Lower leg skin (tissue), 4 donors: ENCODE measurements around the gene RUNDC3A. TPM values are rescaled to one million over a fixed set of nuclear protein-coding genes. Genes with fewer than 3 reads are reported as not detected.

Source experiments
- DNase-seq, 2 donors: peaks; one replicate each; pipeline ENCODE4 v3.0.0-alpha.2; 2019; ENCODE audit warnings: low spot score in 2 of 2
- H3K4me3 ChIP-seq: fragments of 200-600 bp; sonication (generic); 2 replicates; pipeline ENCODE4 v1.5.1; 2017; ENCODE audit warnings: mild to moderate bottlenecking, low read depth; ENCODE audit not compliant: poor library complexity, severe bottlenecking
- POLR2A ChIP-seq, 2 donors: fragments of 450-650 bp; IDR thresholded peaks; one replicate each; pipeline ENCODE4 v1.6.1; 2016 to 2017; ENCODE audit warnings: antibody characterized with exemption in 2 of 2, mild to moderate bottlenecking in 1 of 2, moderate library complexity in 1 of 2
- WGBS, 2 donors: methylation state at CpG; one replicate each; pipeline ENCODE4 v1.1.5; 2018; 5-methylcytosine and 5-hydroxymethylcytosine counted together
- intact Hi-C: fragments of 100-400 bp; cut with DNase I; formaldehyde crosslinking; loops from one replicate; pipeline ENCODE4 v1.15.0; 2023; ENCODE audit warnings: low total_unique reads
- total RNA-seq, 4 donors: library from RNA; depleted of rRNA; stranded (reverse); fragments of >200 nt; gene quantifications; one replicate each; pipeline ENCODE4 v1.1.0, GENCODE V29; 2016
- TF ChIP-seq, protein P1 (sequence below), 3 donors: fragments of 450-650 bp; IDR thresholded peaks; one replicate each; pipeline ENCODE4 v1.5.1; 2016; ENCODE audit warnings: antibody characterized with exemption in 3 of 3, mild to moderate bottlenecking in 3 of 3, moderate library complexity in 2 of 3

Gene RUNDC3A
- total RNA-seq, 4 donors from 2014 or later = 12.6 to 29.5 (median 17.1) TPM

DNA sequence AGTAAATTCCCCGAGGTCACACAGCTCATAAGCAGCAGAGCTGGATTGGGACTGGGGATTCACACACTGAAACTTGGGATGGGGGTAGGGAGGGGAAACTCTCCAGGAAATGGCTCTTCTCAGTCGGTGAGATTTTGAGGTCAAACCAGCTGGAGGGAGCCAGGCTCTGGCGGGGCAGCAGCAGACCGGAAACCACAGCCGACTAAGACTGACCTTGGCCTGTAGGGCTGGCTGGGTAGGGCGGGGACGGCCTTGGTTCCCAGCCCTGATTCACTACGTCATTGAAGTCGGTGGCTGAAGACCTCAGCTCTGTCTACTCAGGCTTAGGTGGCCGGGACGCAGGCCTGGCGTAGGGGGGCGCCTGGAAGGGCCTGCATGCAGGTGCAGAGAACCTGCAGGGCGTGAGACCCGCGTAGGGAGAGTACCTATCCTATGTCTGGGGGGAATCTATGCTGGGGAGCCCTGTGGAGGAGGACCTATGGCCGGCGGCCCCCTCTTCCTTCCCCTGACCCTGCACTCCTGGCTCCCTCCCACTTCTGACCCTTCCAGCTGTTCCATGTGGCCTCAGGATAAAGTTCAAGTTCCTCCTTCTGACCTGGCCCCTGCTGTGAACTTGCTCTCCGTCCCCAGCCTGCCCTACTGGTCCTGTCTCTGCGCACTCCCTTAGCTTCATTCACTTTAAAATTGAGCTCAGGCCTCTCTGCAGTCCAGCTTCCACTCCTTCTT, 28.6 kb upstream of the RUNDC3A start:
- intact Hi-C loops = no loop called here
- peak in 1 of 2 donors; percentile 47 for DNase-seq
- TF ChIP-seq POLR2A (IDR thresholded peaks at IDR 0.05) = no peak
- TF ChIP-seq, protein P1, sequence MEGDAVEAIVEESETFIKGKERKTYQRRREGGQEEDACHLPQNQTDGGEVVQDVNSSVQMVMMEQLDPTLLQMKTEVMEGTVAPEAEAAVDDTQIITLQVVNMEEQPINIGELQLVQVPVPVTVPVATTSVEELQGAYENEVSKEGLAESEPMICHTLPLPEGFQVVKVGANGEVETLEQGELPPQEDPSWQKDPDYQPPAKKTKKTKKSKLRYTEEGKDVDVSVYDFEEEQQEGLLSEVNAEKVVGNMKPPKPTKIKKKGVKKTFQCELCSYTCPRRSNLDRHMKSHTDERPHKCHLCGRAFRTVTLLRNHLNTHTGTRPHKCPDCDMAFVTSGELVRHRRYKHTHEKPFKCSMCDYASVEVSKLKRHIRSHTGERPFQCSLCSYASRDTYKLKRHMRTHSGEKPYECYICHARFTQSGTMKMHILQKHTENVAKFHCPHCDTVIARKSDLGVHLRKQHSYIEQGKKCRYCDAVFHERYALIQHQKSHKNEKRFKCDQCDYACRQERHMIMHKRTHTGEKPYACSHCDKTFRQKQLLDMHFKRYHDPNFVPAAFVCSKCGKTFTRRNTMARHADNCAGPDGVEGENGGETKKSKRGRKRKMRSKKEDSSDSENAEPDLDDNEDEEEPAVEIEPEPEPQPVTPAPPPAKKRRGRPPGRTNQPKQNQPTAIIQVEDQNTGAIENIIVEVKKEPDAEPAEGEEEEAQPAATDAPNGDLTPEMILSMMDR (IDR thresholded peaks at IDR 0.05) = peak in 1 of 3 donors; percentile 31
- H3K4me3 ChIP-seq = no peak overlapping the region
- 35 to 52% methylated on average over 18 to 20 of the region's 20 CpGs for WGBS, 2 donors

GRCh38 chr17:44280392-44280937, 27.9 kb upstream of the RUNDC3A start:
- H3K4me3 ChIP-seq = no peak overlapping the region
- DNase-seq = no peak
- WGBS, 2 donors = 76 to 79% methylated on average over 12 of the region's 12 CpGs
- intact Hi-C loops = no loop called here
- TF ChIP-seq, protein P1 (IDR thresholded peaks at IDR 0.05) = no peak
- TF ChIP-seq POLR2A (IDR thresholded peaks at IDR 0.05) = no peak

GRCh38 chr17:44281570-44281969, 26.8 kb upstream of the RUNDC3A start:
- H3K4me3 ChIP-seq = no peak overlapping the region
- 92 to 96% methylated on average over 2 of the region's 2 CpGs for WGBS, 2 donors
- intact Hi-C loops = no loop called here
- no peak for TF ChIP-seq POLR2A (IDR thresholded peaks at IDR 0.05)
- TF ChIP-seq, protein P1 (IDR thresholded peaks at IDR 0.05) = no peak
- no peak for DNase-seq

- H3K4me3 ChIP-seq = no peak overlapping the region
- TF ChIP-seq, protein P1 (IDR thresholded peaks at IDR 0.05) = no peak
- no peak for TF ChIP-seq POLR2A (IDR thresholded peaks at IDR 0.05)
- intact Hi-C loops = no loop called here
- WGBS, 2 donors = 77 to 91% methylated on average over 3 of the region's 3 CpGs
- DNase-seq = no peak
Observed at GRCh38 chr17:44282264-44282663, 26.1 kb upstream of the RUNDC3A start.

GRCh38 chr17:44283344-44284023, 24.9 kb upstream of the RUNDC3A start:
- no peak for TF ChIP-seq POLR2A (IDR thresholded peaks at IDR 0.05)
- TF ChIP-seq, protein P1 (IDR thresholded peaks at IDR 0.05) = no peak
- H3K4me3 ChIP-seq = no peak overlapping the region
- intact Hi-C loops = no loop called here
- no peak for DNase-seq
- 86% methylated on average over 8 of the region's 8 CpGs for WGBS, 2 donors
